RWPE2 (cell line): ENCODE data around the gene CACNB2.
A peak's percentile ranks its signal among the peaks of the same experiment; 100 is the strongest.
"Not testable (repeated sequence)": the region's sequence is repeated elsewhere in the genome, so short reads cannot be mapped to it uniquely, and the experiment has no call there.

Experiments used
- ATAC-seq: fragments of 200-7000 bp; cut with Tn5 transposase; 3 replicates; pipeline ENCODE4 v1.9.1; 2021; ENCODE audit warnings: low read depth
- DNase-seq: peaks from one replicate; pipeline ENCODE4 v3.0.0-alpha.2; 2020; ENCODE audit warnings: low spot score
- H3K27ac ChIP-seq: fragments of 450-650 bp; 2 replicates; pipeline ENCODE4 v1.5.1; 2017; ENCODE audit warnings: mild to moderate bottlenecking; ENCODE audit not compliant: poor library complexity, severe bottlenecking
- H3K27me3 ChIP-seq: fragments of 250-450 bp; sonication (Bioruptor Pico); 2 replicates; pipeline ENCODE4 v1.5.1; 2021; ENCODE audit warnings: mild to moderate bottlenecking, moderate library complexity; ENCODE audit not compliant: insufficient read depth, poor library complexity, severe bottlenecking
- H3K36me3 ChIP-seq: fragments of 250-450 bp; sonication (Bioruptor Pico); 2 replicates; pipeline ENCODE4 v1.5.1; 2020; ENCODE audit warnings: low read depth, mild to moderate bottlenecking, moderate library complexity
- H3K4me1 ChIP-seq: fragments of 250-450 bp; sonication (Bioruptor Pico); 2 replicates; pipeline ENCODE4 v1.5.1; 2021; ENCODE audit warnings: mild to moderate bottlenecking, moderate library complexity; ENCODE audit not compliant: insufficient read depth, poor library complexity, severe bottlenecking
- H3K4me3 ChIP-seq: fragments of 250-450 bp; sonication (Bioruptor Pico); 2 replicates; pipeline ENCODE4 v1.5.1; 2021; ENCODE audit warnings: mild to moderate bottlenecking, moderate library complexity; ENCODE audit not compliant: severe bottlenecking
- H3K9me3 ChIP-seq: fragments of 250-450 bp; sonication (Bioruptor Pico); 2 replicates; pipeline ENCODE4 v1.5.1; 2021; ENCODE audit warnings: mild to moderate bottlenecking, moderate library complexity; ENCODE audit not compliant: severe bottlenecking
- TF ChIP-seq, protein P1 (sequence below): fragments of 450-650 bp; IDR thresholded peaks from one replicate; pipeline ENCODE4 v1.5.1; 2017; ENCODE audit warnings: mild to moderate bottlenecking, moderate library complexity; ENCODE audit not compliant: poor library complexity, severe bottlenecking

Gene CACNB2

DNA sequence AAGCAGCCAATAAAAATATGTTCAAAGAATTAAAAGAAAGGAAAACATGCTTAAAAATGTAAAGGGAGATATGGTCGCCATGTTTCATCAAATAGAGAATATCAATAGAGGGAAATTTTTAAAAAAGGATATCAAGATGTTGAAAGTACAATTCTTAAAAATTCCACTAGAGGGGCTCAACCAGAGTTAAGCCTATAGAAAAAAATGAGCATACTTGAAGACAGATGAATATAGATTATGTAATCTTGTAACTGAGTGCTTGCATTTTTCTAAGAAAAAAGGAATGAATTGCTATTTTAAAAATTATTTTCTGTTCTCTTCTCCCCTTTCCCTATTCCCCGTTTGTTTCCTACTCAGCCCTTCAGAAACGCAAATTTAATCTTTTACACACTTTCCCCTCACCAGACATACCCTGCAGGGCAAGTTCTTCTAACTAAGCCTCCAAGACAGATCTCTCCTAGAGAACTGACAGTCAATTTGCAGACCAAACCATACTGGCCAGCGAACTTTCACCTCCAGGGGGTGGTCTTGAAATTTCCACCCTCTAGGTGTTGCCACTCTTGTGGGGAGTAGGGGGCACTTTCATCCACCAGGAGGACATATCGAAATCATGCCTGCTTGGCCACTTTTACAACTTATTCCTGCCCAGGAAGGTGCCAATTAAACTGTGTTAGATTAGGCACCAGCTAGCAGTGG is 443.5 kb downstream of the CACNB2 start:
- peaks cover 27% of the 10 kb centered on the region for H3K36me3 ChIP-seq
- DNase-seq (no peak), ATAC-seq (no peak)
- no peak overlapping the region for H3K4me3 ChIP-seq
- no peaks in the 10 kb centered on the region for H3K9me3 ChIP-seq
- H3K27ac ChIP-seq = no peak overlapping the region
- TF ChIP-seq, protein P1, sequence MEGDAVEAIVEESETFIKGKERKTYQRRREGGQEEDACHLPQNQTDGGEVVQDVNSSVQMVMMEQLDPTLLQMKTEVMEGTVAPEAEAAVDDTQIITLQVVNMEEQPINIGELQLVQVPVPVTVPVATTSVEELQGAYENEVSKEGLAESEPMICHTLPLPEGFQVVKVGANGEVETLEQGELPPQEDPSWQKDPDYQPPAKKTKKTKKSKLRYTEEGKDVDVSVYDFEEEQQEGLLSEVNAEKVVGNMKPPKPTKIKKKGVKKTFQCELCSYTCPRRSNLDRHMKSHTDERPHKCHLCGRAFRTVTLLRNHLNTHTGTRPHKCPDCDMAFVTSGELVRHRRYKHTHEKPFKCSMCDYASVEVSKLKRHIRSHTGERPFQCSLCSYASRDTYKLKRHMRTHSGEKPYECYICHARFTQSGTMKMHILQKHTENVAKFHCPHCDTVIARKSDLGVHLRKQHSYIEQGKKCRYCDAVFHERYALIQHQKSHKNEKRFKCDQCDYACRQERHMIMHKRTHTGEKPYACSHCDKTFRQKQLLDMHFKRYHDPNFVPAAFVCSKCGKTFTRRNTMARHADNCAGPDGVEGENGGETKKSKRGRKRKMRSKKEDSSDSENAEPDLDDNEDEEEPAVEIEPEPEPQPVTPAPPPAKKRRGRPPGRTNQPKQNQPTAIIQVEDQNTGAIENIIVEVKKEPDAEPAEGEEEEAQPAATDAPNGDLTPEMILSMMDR = peak; percentile 44
- no peaks in the 10 kb centered on the region for H3K4me1 ChIP-seq
- H3K27me3 ChIP-seq = no peaks in the 10 kb centered on the region

DNA sequence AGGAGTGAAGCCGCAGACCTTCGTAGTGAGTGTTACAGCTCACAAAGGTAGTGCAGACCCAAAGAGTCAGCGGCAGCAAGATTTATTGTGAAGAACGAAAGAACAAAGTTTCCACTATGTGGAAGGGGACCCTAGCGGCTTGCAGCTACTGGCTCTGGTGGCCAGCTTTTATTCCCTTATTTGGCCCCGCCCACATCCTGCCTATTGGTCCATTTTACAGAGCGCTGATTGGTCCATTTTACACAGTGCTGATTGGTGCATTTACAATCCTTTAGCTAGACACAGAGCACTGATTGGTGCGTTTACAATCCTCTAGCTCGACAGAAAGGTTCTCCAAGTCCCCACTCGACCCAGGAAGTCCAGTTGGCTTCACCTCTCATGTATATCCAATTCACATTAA is 446.4 kb downstream of the CACNB2 start:
- not testable (repeated sequence) for H3K27me3 ChIP-seq, H3K4me1 ChIP-seq, H3K27ac ChIP-seq, H3K9me3 ChIP-seq, ATAC-seq, DNase-seq, H3K4me3 ChIP-seq
- peaks cover 20% of the 10 kb centered on the region for H3K36me3 ChIP-seq

DNA sequence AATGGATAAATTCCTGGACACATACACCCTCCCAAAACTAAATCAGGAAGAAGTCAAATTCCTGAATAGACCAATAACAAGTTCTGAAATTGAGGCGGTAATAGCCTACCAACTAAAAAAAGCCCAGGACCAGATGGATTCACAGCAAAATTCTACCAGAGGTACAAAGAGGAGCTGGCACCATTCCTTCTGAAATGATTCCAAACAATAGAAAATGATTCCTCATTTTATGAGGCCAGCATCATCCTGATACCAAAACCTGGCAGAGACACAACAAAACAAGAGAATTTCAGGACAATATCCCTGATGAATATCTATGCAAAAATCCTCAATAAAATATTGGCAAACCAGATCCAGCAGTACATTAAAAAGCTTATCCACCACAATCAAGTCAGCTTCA is 450.9 kb downstream of the CACNB2 start:
- DNase-seq, ATAC-seq, H3K27ac ChIP-seq, H3K9me3 ChIP-seq, H3K27me3 ChIP-seq, H3K4me1 ChIP-seq, H3K4me3 ChIP-seq: not testable (repeated sequence)
- H3K36me3 ChIP-seq = peaks cover 26% of the 10 kb centered on the region
